GM21619 (cell line): ENCODE measurements around the gene BCL2L15.
A peak's percentile ranks its signal among the peaks of the same experiment; 100 is the strongest.
"Not testable (repeated sequence)": the region's sequence is repeated elsewhere in the genome, so short reads cannot be mapped to it uniquely, and the experiment has no call there.

ENCODE experiments used
- ATAC-seq: cut with Tn5 transposase; IDR thresholded peaks from one replicate; pipeline ENCODE4 v1.9.1; 2021; ENCODE audit not compliant: unreplicated experiment

Gene BCL2L15

GRCh38 chr1:113872219-113872935 is 15.0 kb downstream of the BCL2L15 start:
- no peak for ATAC-seq

- ATAC-seq = peak; percentile 83
Measured at GRCh38 chr1:113871597-113872113, 15.7 kb downstream of the BCL2L15 start, which contains the start of gene PTPN22. TSS of gene PTPN22 (minus strand) at chr1:113871712.

- ATAC-seq = no peak
Measured at GRCh38 chr1:113870778-113871177, 16.6 kb downstream of the BCL2L15 start.

- ATAC-seq = no peak
Measured at GRCh38 chr1:113868387-113869083, 18.8 kb downstream of the BCL2L15 start.

GRCh38 chr1:113861641-113862040 is 25.7 kb downstream of the BCL2L15 start:
- no peak for ATAC-seq

GRCh38 chr1:113860891-113861290 is 26.5 kb downstream of the BCL2L15 start:
- ATAC-seq = no peak

- peak; percentile 86 for ATAC-seq
Measured at GRCh38 chr1:113859478-113860175, 27.8 kb downstream of the BCL2L15 start.

- no peak for ATAC-seq
Measured at GRCh38 chr1:113858982-113859381, 28.4 kb downstream of the BCL2L15 start.

- no peak for ATAC-seq
Measured at GRCh38 chr1:113858418-113858817, 29.0 kb downstream of the BCL2L15 start.

GRCh38 chr1:113857776-113858175 is 29.6 kb downstream of the BCL2L15 start:
- ATAC-seq = no peak

GRCh38 chr1:113856401-113856790 is 31.0 kb downstream of the BCL2L15 start:
- ATAC-seq = no peak

- no peak for ATAC-seq
Measured at GRCh38 chr1:113855630-113856400, 31.6 kb downstream of the BCL2L15 start.

- ATAC-seq = no peak
Measured at GRCh38 chr1:113854234-113854633, 33.1 kb downstream of the BCL2L15 start.

GRCh38 chr1:113852694-113853093 is 34.7 kb downstream of the BCL2L15 start:
- ATAC-seq = not testable (repeated sequence)

GRCh38 chr1:113850127-113850796 is 37.1 kb downstream of the BCL2L15 start:
- no peak for ATAC-seq

GRCh38 chr1:113849072-113849471 is 38.3 kb downstream of the BCL2L15 start:
- ATAC-seq = no peak

- no peak for ATAC-seq
Measured at GRCh38 chr1:113846391-113847035, 40.9 kb downstream of the BCL2L15 start.

GRCh38 chr1:113836534-113836933 is 50.8 kb downstream of the BCL2L15 start:
- no peak for ATAC-seq

- no peak for ATAC-seq
Measured at GRCh38 chr1:113835686-113836290, 51.6 kb downstream of the BCL2L15 start.
